ENCODE results near the gene RAN. TPM values are rescaled to one million over a fixed set of nuclear protein-coding genes. Genes with fewer than 3 reads are reported as not detected.

The RAN gene
- total and polyA plus RNA-seq, 8 donors, result 52.4 to 352 (median 198) TPM

DNA sequence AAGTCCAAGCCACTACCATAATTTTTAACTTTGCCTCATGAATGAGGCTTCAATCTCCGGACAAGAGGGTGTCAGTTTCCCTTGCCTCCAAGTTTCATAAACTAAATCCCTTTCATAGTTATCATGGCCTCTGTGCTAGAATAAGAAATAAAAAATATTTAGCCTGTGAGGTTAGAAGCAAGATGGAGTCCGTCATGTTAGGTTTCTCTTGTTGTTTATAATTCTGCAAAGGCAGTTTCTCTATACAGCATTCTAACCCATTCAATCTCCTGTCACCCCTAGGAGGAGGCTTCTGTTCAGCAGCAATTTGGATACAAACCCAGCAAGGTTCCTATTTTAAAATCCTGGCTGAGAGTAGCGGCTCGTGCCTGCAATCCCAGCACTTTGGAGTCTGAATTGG is 15.8 kb upstream of the RAN start:
- H3K36me3 ChIP-seq, result no peaks in the 10 kb centered on the region
- H3K4me3 ChIP-seq, result no peak overlapping the region
- H3K27ac ChIP-seq, result no peak overlapping the region
- TF ChIP-seq EP300 (IDR thresholded peaks at IDR 0.05) (no peak), POLR2A (IDR thresholded peaks at IDR 0.05) (no peak), CTCF (IDR thresholded peaks at IDR 0.05) (no peak), POLR2AphosphoS5 (IDR thresholded peaks at IDR 0.05) (no peak)
- WGBS, 5 donors, result 68 to 86% (median 78%) methylated on average over 4 of the region's 4 CpGs
- no peak for DNase-seq
- H3K4me1 ChIP-seq, result no peaks in the 10 kb centered on the region
- H3K27me3 ChIP-seq, result peaks cover 0 to 23% (median 7%) of the 10 kb centered on the region in 3 donors
- intact Hi-C loops (cut with DNase I; ENCODE audit: low total_unique reads), result no loop called here
- peaks cover 0 to 13% (median 7%) of the 10 kb centered on the region in 4 donors for H3K9me3 ChIP-seq

DNA sequence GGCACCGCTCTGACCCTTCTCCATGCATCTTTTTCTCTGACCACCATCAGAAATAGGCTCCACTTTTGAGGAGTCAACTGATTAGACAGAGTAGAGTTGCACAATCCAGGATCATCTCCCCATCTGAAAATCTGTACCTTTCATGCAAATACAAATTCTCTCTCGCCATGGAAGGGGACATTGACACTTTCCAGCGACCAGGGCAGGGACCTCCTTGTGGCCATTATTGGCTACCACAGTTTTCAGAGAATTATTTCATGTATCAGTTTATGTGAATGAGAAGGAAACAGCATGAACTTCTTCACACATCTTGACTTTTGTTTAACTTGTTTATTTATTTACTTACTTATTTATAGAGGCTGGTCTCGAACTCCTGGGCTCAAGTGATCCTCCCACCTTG is 13.8 kb upstream of the RAN start:
- peaks cover 0 to 23% (median 7%) of the 10 kb centered on the region in 3 donors for H3K27me3 ChIP-seq
- TF ChIP-seq POLR2A (IDR thresholded peaks at IDR 0.05), result no peak
- TF ChIP-seq EP300 (IDR thresholded peaks at IDR 0.05), result no peak
- TF ChIP-seq CTCF (IDR thresholded peaks at IDR 0.05), result no peak
- TF ChIP-seq POLR2AphosphoS5 (IDR thresholded peaks at IDR 0.05), result no peak
- no peak overlapping the region for H3K27ac ChIP-seq
- no peak overlapping the region for H3K4me3 ChIP-seq
- intact Hi-C loops (cut with DNase I; ENCODE audit: low total_unique reads), result no loop called here
- 74 to 84% (median 81%) methylated on average over 4 of the region's 4 CpGs for WGBS, 5 donors
- H3K36me3 ChIP-seq, result no peaks in the 10 kb centered on the region
- H3K4me1 ChIP-seq, result no peaks in the 10 kb centered on the region
- no peak for DNase-seq
- peaks cover 0 to 13% (median 7%) of the 10 kb centered on the region in 4 donors for H3K9me3 ChIP-seq

DNA sequence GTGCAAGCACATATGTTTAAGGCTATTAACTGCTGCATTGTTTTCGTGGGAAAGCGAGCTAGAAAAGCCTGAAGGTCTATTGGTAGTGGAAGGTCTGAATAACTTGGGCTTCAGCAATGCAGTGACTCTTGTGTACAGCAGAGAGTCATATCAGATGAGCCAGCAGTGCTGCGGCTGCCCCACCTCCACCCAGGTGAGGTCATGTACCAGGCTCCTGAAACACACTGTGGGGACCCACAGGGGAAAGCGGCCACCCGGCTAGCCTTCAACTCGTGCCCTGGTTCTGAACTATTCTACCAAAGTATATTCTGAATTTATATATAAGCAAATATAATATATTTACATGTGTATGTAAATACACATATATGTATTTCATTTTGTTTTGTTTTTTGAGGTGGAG is 12.7 kb upstream of the RAN start:
- peaks cover 0 to 13% (median 7%) of the 10 kb centered on the region in 4 donors for H3K9me3 ChIP-seq
- 67 to 83% (median 75%) methylated on average over 6 of the region's 6 CpGs for WGBS, 5 donors
- no peaks in the 10 kb centered on the region for H3K36me3 ChIP-seq
- H3K27me3 ChIP-seq, result peaks cover 0 to 23% (median 3%) of the 10 kb centered on the region in 3 donors
- no peak overlapping the region for H3K4me3 ChIP-seq
- intact Hi-C loops (cut with DNase I; ENCODE audit: low total_unique reads), result no loop called here
- DNase-seq, result peak in 1 of 2 donors; percentile 56
- TF ChIP-seq POLR2AphosphoS5 (IDR thresholded peaks at IDR 0.05), result no peak
- no peak for TF ChIP-seq EP300 (IDR thresholded peaks at IDR 0.05)
- TF ChIP-seq CTCF (IDR thresholded peaks at IDR 0.05), result no peak
- TF ChIP-seq POLR2A (IDR thresholded peaks at IDR 0.05), result no peak
- no peak overlapping the region for H3K27ac ChIP-seq
- H3K4me1 ChIP-seq, result no peaks in the 10 kb centered on the region

GRCh38 chr12:130860311-130860710 is 11.6 kb upstream of the RAN start:
- DNase-seq, result no peak
- Histone ChIP-seq H3K27ac (no peak overlapping the region), H3K27me3 (peaks cover 0 to 23% (median 1%) of the 10 kb centered on the region in 3 donors), H3K9me3 (peaks cover 0 to 13% (median 7%) of the 10 kb centered on the region in 4 donors), H3K4me1 (no peaks in the 10 kb centered on the region), H3K36me3 (no peaks in the 10 kb centered on the region), H3K4me3 (no peak overlapping the region)
- TF ChIP-seq EP300 (IDR thresholded peaks at IDR 0.05), result no peak
- TF ChIP-seq POLR2A (IDR thresholded peaks at IDR 0.05), result no peak
- no peak for TF ChIP-seq CTCF (IDR thresholded peaks at IDR 0.05)
- TF ChIP-seq POLR2AphosphoS5 (IDR thresholded peaks at IDR 0.05), result no peak
- intact Hi-C loops (cut with DNase I; ENCODE audit: low total_unique reads), result no loop called here
- 87 to 93% (median 91%) methylated on average over 9 of the region's 9 CpGs for WGBS, 5 donors

All from stomach (tissue), 9 donors.